ENCODE data around the gene DDOST.
A peak's percentile ranks its signal among the peaks of the same experiment; 100 is the strongest.
"Not testable (repeated sequence)": the region's sequence is repeated elsewhere in the genome, so short reads cannot be mapped to it uniquely, and the experiment has no call there.

The DDOST gene

GRCh38 chr1:20689645-20690056 lies 28.5 kb upstream of the DDOST start:
- no peak for DNase-seq

GRCh38 chr1:20686883-20687725 lies 25.9 kb upstream of the DDOST start:
- DNase-seq: no peak

GRCh38 chr1:20685741-20686140 lies 24.6 kb upstream of the DDOST start:
- no peak for DNase-seq

- DNase-seq: no peak
Measured at GRCh38 chr1:20685099-20685662, 24.0 kb upstream of the DDOST start.

GRCh38 chr1:20684651-20685050 lies 23.5 kb upstream of the DDOST start:
- DNase-seq: no peak

GRCh38 chr1:20684050-20684620 lies 23.0 kb upstream of the DDOST start:
- no peak for DNase-seq

- no peak for DNase-seq
Measured at GRCh38 chr1:20683614-20684013, 22.4 kb upstream of the DDOST start.

- DNase-seq: no peak
Measured at GRCh38 chr1:20682571-20683236, 21.5 kb upstream of the DDOST start.

GRCh38 chr1:20681999-20682398 lies 20.8 kb upstream of the DDOST start:
- DNase-seq: no peak

GRCh38 chr1:20680269-20680668 lies 19.1 kb upstream of the DDOST start:
- no peak for DNase-seq

GRCh38 chr1:20678599-20678998 lies 17.4 kb upstream of the DDOST start:
- DNase-seq: no peak

- not testable (repeated sequence) for DNase-seq
Measured at GRCh38 chr1:20673626-20674025, 12.5 kb upstream of the DDOST start.

- no peak for DNase-seq
Measured at GRCh38 chr1:20672265-20672632, 11.1 kb upstream of the DDOST start.

GRCh38 chr1:20670936-20671335 lies 9.8 kb upstream of the DDOST start:
- no peak for DNase-seq

GRCh38 chr1:20668581-20668980 lies 7.4 kb upstream of the DDOST start:
- DNase-seq: no peak

GRCh38 chr1:20666804-20667203 lies 5.6 kb upstream of the DDOST start:
- peak; percentile 21 for DNase-seq

GRCh38 chr1:20666146-20666545 lies 5.0 kb upstream of the DDOST start:
- DNase-seq: no peak

GRCh38 chr1:20665726-20666125 lies 4.6 kb upstream of the DDOST start:
- no peak for DNase-seq

GRCh38 chr1:20663969-20664715 lies 3.0 kb upstream of the DDOST start:
- no peak for DNase-seq

GRCh38 chr1:20663365-20663764 lies 2.2 kb upstream of the DDOST start:
- DNase-seq: no peak

GRCh38 chr1:20662110-20662475 lies 924 bp upstream of the DDOST start:
- no peak for DNase-seq

- DNase-seq: no peak
Measured at GRCh38 chr1:20660847-20661206, 342 bp downstream of the DDOST start.

- DNase-seq: no peak
Measured at GRCh38 chr1:20660363-20660762, 806 bp downstream of the DDOST start.

Measured in fibroblast of skin of right quadriceps (primary cell).